IMR-90 (cell line): Measurements from ENCODE around the gene ADAM17.

Source experiments
- CEBPB ChIP-seq: IDR thresholded peaks from 2 replicates; pipeline ENCODE4 v1.6.1; 2012; ENCODE audit warnings: low read depth, low read length, improper control_type of control experiment
- CHD1 ChIP-seq: IDR thresholded peaks from 2 replicates; pipeline ENCODE4 v1.6.1; 2012; ENCODE audit warnings: low read depth, low read length, improper control_type of control experiment
- POLR2A ChIP-seq: IDR thresholded peaks from 2 replicates; pipeline ENCODE4 v1.6.1; 2012; ENCODE audit warnings: mild to moderate bottlenecking, low read depth, low read length
- RFX5 ChIP-seq: IDR thresholded peaks from 2 replicates; pipeline ENCODE4 v1.8.0; 2012; ENCODE audit warnings: low read depth, mild to moderate bottlenecking, low read length, moderate library complexity
- TF ChIP-seq, protein P1 (sequence below): conservative IDR thresholded peaks from 2 replicates; pipeline ENCODE4 v1.5.1; 2012; ENCODE audit warnings: mild to moderate bottlenecking, low read depth, low read length, improper control_type of control experiment

DNA sequence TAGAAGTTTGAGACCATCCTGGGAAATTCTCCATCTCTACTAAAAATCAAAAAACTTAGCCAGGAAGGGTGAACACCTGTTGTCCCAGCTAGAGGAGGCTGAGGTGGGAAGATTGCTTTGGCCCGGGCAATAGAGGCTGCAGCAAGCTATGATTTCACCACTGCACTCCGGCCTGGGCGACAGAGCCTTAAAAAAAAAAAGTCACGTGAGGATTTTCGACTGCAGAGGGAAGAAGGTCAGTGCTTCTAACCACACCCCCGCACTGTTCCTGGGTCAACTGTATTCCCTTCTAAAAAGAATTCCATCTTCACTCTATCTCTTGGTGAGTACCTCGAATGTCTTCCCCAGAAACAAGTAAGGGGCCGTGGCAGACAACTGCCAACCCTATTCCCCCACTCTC, 31.3 kb downstream of the ADAM17 start:
- no peak for TF ChIP-seq CHD1
- TF ChIP-seq CEBPB: no peak
- TF ChIP-seq RFX5: no peak
- TF ChIP-seq POLR2A: no peak
- TF ChIP-seq, protein P1, sequence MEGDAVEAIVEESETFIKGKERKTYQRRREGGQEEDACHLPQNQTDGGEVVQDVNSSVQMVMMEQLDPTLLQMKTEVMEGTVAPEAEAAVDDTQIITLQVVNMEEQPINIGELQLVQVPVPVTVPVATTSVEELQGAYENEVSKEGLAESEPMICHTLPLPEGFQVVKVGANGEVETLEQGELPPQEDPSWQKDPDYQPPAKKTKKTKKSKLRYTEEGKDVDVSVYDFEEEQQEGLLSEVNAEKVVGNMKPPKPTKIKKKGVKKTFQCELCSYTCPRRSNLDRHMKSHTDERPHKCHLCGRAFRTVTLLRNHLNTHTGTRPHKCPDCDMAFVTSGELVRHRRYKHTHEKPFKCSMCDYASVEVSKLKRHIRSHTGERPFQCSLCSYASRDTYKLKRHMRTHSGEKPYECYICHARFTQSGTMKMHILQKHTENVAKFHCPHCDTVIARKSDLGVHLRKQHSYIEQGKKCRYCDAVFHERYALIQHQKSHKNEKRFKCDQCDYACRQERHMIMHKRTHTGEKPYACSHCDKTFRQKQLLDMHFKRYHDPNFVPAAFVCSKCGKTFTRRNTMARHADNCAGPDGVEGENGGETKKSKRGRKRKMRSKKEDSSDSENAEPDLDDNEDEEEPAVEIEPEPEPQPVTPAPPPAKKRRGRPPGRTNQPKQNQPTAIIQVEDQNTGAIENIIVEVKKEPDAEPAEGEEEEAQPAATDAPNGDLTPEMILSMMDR: no peak
